WTC11 (cell line): ENCODE data around the gene KIR3DL2. TPM values are rescaled to one million over a fixed set of nuclear protein-coding genes. Genes with fewer than 3 reads are reported as not detected.

Source experiments
- ATAC-seq: fragments of 200-7000 bp; cut with Tn5 transposase; 2 replicates; pipeline ENCODE4 v1.10.0; 2021; ENCODE audit warnings: mild to moderate bottlenecking, moderate library complexity
- CTCF ChIA-PET: fragments of 300-600 bp; sonication (Branson Sonifier 250); formaldehyde crosslinking; loops from one replicate; lab custom pipeline; 2021; ENCODE audit warnings: antibody characterized with exemption; lab: Charles Lee
- POLR2A ChIA-PET: fragments of 350-600 bp; sonication (Branson Sonifier 250); formaldehyde crosslinking; loops from one replicate; lab custom pipeline; 2021; ENCODE audit warnings: antibody characterized with exemption; lab: Charles Lee
- DNase-seq: peaks from one replicate; pipeline ENCODE4 v3.0.0; 2021; ENCODE audit warnings: low spot score
- H3K27ac Mint-ChIP-seq: 2 replicates; pipeline ENCODE4 v1.8.0; 2021; ENCODE audit warnings: mixed read lengths
- H3K27me3 Mint-ChIP-seq: 2 replicates; pipeline ENCODE4 v1.8.0; 2021; ENCODE audit warnings: low read depth, mild to moderate bottlenecking, moderate library complexity, mixed read lengths
- H3K36me3 Mint-ChIP-seq: 2 replicates; pipeline ENCODE4 v1.8.0; 2021; ENCODE audit warnings: mixed read lengths
- H3K4me1 Mint-ChIP-seq: 2 replicates; pipeline ENCODE4 v1.8.0; 2022; ENCODE audit warnings: mixed read lengths
- H3K4me3 Mint-ChIP-seq: 2 replicates; pipeline ENCODE4 v1.8.0; 2021; ENCODE audit warnings: mild to moderate bottlenecking, moderate library complexity, mixed read lengths
- H3K9me3 Mint-ChIP-seq: 2 replicates; pipeline ENCODE4 v1.8.0; 2021; ENCODE audit warnings: mixed read lengths
- IRF2 ChIP-seq: sonication (generic); formaldehyde crosslinking; IDR thresholded peaks from 2 replicates; pipeline ENCODE4 v1.8.0; 2022; ENCODE audit warnings: low read depth, missing genetic modification reagents, borderline replicate concordance
- SMAD4 ChIP-seq: sonication (generic); formaldehyde crosslinking; IDR thresholded peaks from 2 replicates; pipeline ENCODE4 v1.8.0; 2022; ENCODE audit warnings: mild to moderate bottlenecking, missing genetic modification reagents
- SP1 ChIP-seq: sonication (generic); formaldehyde crosslinking; conservative IDR thresholded peaks from 2 replicates; pipeline ENCODE4 v1.8.1; 2022; ENCODE audit warnings: missing genetic modification reagents
- TCF7 ChIP-seq: sonication (generic); formaldehyde crosslinking; IDR thresholded peaks from 2 replicates; pipeline ENCODE4 v1.8.0; 2022; ENCODE audit warnings: mild to moderate bottlenecking, low read depth, missing genetic modification reagents, moderate library complexity
- ZNF138 ChIP-seq: sonication (generic); formaldehyde crosslinking; conservative IDR thresholded peaks from 2 replicates; pipeline ENCODE4 v1.8.1; 2022; ENCODE audit warnings: mild to moderate bottlenecking, moderate library complexity, missing genetic modification reagents
- ZNF232 ChIP-seq: sonication (generic); formaldehyde crosslinking; IDR thresholded peaks from 2 replicates; pipeline ENCODE4 v1.8.0; 2022; ENCODE audit warnings: mild to moderate bottlenecking, missing genetic modification reagents
- total RNA-seq: library from RNA; stranded (reverse); gene quantifications from 3 replicates; pipeline ENCODE4 v1.2.3, GENCODE V29; 2021
- TF ChIP-seq, protein P1 (sequence below): sonication (generic); formaldehyde crosslinking; IDR thresholded peaks from 2 replicates; pipeline ENCODE4 v1.8.1; 2023; ENCODE audit warnings: mild to moderate bottlenecking, moderate library complexity, missing genetic modification reagents
- TF ChIP-seq, protein P2 (sequence below): sonication (generic); formaldehyde crosslinking; IDR thresholded peaks from 2 replicates; pipeline ENCODE4 v1.8.1; 2023; ENCODE audit warnings: mild to moderate bottlenecking, missing genetic modification reagents, moderate library complexity
- TF ChIP-seq, protein P3 (sequence below): fragments of 250-450 bp; sonication (Bioruptor Pico); IDR thresholded peaks from 2 replicates; pipeline ENCODE4 v1.8.0; 2021; ENCODE audit warnings: mild to moderate bottlenecking
- TF ChIP-seq, protein P4 (sequence below): fragments of 250-450 bp; sonication (Bioruptor Pico); IDR thresholded peaks from 2 replicates; pipeline ENCODE4 v1.9.0; 2021; ENCODE audit warnings: moderate library complexity, mild to moderate bottlenecking, inconsistent platforms, borderline replicate concordance
- TF ChIP-seq, protein P5 (sequence below): fragments of 250-450 bp; sonication (Bioruptor Pico); conservative IDR thresholded peaks from 2 replicates; pipeline ENCODE4 v1.9.0; 2021; ENCODE audit warnings: mild to moderate bottlenecking
- TF ChIP-seq, protein P6 (sequence below): sonication (generic); formaldehyde crosslinking; IDR thresholded peaks from 2 replicates; pipeline ENCODE4 v1.8.0; 2023; ENCODE audit warnings: missing genetic modification reagents
- TF ChIP-seq, protein P7 (sequence below): fragments of 250-450 bp; sonication (Bioruptor Pico); IDR thresholded peaks from 2 replicates; pipeline ENCODE4 v1.9.0; 2021; ENCODE audit warnings: mild to moderate bottlenecking
- TF ChIP-seq, protein P8 (sequence below): sonication (generic); formaldehyde crosslinking; IDR thresholded peaks from 2 replicates; pipeline ENCODE4 v1.8.0; 2022; ENCODE audit warnings: mild to moderate bottlenecking, missing genetic modification reagents

Gene KIR3DL2
- total RNA-seq, 1 experiment from 2014 or later, result not detected

DNA sequence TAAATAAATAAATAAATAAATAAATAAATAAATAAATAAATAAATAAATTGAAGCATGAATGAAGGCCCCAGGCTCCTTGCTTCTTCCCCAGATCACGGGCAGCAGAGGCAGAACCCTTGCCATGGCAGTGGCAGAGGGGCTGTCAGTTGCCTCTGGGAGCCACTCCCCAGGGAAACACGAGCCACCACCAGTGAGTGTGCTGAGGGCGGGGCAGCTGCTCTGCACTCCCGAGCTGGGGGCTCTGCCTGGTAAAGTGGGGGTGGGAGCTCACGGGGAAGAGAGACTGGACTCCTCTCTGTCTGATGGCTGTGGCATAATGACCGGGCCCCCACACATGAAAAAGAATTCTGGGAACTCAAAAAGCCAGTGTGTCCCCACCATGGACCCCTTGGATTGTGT, 31.6 kb downstream of the KIR3DL2 start:
- ChIA-PET POLR2A (interaction anchor here (0.6 to 1.1 kb wide), 5 partner anchors 12 to 279 kb away, joined by 3 to 5 read pairs (median 3); no protein-coding TSS in a partner anchor), CTCF (interaction anchor here (0.5 to 5.5 kb wide), 83 partner anchors 8 to 805 kb away, joined by 3 to 166 read pairs (median 5); partner anchors contain the start of genes GP6, LENG9, NCR1 and PPP1R12C)
- Mint-ChIP-seq H3K27ac (no peak overlapping the region), H3K4me3 (no peak overlapping the region), H3K9me3 (peaks cover 12% of the 10 kb centered on the region), H3K4me1 (peaks cover 26% of the 10 kb centered on the region), H3K27me3 (peaks cover 22% of the 10 kb centered on the region), H3K36me3 (no peaks in the 10 kb centered on the region)
- TF ChIP-seq TCF7 (CRISPR knock-in tag), result no peak
- TF ChIP-seq, protein P1, sequence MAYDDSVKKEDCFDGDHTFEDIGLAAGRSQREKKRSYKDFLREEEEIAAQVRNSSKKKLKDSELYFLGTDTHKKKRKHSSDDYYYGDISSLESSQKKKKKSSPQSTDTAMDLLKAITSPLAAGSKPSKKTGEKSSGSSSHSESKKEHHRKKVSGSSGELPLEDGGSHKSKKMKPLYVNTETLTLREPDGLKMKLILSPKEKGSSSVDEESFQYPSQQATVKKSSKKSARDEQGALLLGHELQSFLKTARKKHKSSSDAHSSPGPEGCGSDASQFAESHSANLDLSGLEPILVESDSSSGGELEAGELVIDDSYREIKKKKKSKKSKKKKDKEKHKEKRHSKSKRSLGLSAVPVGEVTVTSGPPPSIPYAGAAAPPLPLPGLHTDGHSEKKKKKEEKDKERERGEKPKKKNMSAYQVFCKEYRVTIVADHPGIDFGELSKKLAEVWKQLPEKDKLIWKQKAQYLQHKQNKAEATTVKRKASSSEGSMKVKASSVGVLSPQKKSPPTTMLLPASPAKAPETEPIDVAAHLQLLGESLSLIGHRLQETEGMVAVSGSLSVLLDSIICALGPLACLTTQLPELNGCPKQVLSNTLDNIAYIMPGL (CRISPR knock-in tag), result no peak
- TF ChIP-seq, protein P2, sequence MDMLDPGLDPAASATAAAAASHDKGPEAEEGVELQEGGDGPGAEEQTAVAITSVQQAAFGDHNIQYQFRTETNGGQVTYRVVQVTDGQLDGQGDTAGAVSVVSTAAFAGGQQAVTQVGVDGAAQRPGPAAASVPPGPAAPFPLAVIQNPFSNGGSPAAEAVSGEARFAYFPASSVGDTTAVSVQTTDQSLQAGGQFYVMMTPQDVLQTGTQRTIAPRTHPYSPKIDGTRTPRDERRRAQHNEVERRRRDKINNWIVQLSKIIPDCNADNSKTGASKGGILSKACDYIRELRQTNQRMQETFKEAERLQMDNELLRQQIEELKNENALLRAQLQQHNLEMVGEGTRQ (CRISPR knock-in tag), result no peak
- TF ChIP-seq, protein P3, sequence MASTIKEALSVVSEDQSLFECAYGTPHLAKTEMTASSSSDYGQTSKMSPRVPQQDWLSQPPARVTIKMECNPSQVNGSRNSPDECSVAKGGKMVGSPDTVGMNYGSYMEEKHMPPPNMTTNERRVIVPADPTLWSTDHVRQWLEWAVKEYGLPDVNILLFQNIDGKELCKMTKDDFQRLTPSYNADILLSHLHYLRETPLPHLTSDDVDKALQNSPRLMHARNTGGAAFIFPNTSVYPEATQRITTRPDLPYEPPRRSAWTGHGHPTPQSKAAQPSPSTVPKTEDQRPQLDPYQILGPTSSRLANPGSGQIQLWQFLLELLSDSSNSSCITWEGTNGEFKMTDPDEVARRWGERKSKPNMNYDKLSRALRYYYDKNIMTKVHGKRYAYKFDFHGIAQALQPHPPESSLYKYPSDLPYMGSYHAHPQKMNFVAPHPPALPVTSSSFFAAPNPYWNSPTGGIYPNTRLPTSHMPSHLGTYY (CRISPR knock-in tag), result no peak
- TF ChIP-seq, protein P4, sequence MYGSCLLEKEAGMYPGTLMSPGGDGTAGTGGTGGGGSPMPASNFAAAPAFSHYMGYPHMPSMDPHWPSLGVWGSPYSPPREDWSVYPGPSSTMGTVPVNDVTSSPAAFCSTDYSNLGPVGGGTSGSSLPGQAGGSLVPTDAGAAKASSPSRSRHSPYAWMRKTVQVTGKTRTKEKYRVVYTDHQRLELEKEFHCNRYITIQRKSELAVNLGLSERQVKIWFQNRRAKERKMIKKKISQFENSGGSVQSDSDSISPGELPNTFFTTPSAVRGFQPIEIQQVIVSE, result no peak
- TF ChIP-seq, protein P5, sequence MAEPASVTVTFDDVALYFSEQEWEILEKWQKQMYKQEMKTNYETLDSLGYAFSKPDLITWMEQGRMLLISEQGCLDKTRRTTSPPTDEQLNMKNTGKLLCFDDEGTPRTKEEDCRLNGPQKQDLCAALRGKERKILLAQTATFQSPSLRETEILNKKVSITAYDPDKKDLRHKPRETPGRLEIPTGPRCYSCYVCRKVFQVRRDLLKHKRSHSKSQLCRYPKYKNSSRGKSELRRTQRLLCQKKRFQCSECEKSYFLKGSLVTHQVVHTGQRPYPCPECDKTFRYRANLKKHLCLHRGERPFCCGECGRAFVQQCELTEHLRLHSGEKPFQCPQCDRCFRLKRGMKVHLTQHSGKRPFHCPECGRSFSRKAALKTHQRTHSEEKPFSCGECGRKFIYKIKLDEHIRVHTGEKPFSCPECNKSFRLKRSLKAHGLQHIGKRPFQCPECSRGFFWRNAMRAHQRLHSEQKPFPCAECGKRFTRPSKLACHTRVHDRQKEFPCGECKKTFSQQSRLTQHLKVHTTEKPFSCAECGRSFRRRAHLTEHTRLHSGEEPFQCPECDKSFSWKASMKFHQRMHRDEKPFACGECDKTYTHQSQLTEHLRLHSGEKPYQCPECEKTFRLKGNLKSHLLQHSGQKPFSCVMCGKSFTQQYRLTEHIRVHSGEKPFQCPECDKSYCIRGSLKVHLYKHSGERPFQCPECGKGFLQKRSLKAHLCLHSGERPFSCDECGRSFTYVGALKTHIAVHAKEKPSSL (CRISPR knock-in tag), result no peak
- TF ChIP-seq IRF2, result no peak
- no peak for DNase-seq
- no peak for ATAC-seq

DNA sequence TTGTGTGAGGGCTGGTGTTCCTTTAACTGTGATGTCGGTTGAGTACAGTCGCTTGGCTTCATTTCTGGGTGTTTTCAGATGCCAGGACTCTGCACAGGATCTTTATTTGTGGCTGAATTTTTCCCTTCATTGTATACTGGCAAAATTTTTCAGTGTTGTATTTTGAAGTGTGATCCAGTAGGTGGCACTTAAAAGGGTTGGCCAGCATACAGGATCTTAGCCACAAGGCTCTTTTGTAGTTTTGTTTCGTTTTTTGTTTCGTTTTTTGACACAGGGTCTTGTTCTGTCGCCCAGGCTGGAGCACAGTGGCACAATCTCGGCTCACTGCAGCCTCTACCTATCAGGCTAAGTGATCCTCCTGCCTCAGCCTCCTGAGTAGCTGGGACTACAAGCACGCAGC, 32.5 kb downstream of the KIR3DL2 start:
- H3K9me3 Mint-ChIP-seq, result peaks cover 4% of the 10 kb centered on the region; the same call in 1 of the 2 replicates
- TF ChIP-seq ZNF232 (no peak), SP1 (CRISPR knock-in tag) (no peak)
- TF ChIP-seq, protein P6, sequence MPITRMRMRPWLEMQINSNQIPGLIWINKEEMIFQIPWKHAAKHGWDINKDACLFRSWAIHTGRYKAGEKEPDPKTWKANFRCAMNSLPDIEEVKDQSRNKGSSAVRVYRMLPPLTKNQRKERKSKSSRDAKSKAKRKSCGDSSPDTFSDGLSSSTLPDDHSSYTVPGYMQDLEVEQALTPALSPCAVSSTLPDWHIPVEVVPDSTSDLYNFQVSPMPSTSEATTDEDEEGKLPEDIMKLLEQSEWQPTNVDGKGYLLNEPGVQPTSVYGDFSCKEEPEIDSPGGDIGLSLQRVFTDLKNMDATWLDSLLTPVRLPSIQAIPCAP, result no peak
- H3K36me3 Mint-ChIP-seq, result no peaks in the 10 kb centered on the region
- DNase-seq (no peak), ATAC-seq (no peak)
- peaks cover 26% of the 10 kb centered on the region for H3K4me1 Mint-ChIP-seq
- CTCF ChIA-PET, result interaction anchor here (0.7 to 5.5 kb wide), 5 partner anchors 11 to 264 kb away, joined by 3 to 166 read pairs (median 12); no protein-coding TSS in a partner anchor
- H3K27ac Mint-ChIP-seq, result no peak overlapping the region
- H3K4me3 Mint-ChIP-seq, result no peak overlapping the region
- peaks cover 18% of the 10 kb centered on the region for H3K27me3 Mint-ChIP-seq
- POLR2A ChIA-PET, result no interaction called here

DNA sequence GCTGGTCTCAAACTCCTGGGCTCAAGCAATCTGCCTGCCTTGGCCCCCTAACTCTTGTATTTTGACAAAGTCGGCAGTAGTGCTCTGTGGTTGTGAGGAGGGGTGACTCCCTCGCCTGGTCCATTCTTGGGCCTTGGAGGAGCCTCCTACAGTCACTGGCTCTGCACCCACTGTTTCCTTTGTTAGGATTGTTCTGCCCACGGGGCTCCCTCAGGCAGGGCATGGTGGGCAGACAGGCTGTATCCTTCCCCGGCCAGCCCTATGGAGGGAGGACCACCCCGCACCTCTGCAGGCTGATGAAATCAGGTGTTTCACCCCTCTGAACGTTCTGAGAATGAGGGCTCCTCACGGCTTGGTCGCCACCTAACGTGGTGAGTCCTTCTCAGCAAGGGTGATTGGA, 33.0 kb downstream of the KIR3DL2 start:
- POLR2A ChIA-PET, result no interaction called here
- Mint-ChIP-seq H3K36me3 (no peaks in the 10 kb centered on the region), H3K9me3 (peaks cover 4% of the 10 kb centered on the region; the same call in 1 of the 2 replicates)
- TF ChIP-seq, protein P5 (CRISPR knock-in tag), result no peak
- TF ChIP-seq IRF2, result no peak
- no peak for TF ChIP-seq SMAD4 (CRISPR knock-in tag)
- TF ChIP-seq, protein P7, sequence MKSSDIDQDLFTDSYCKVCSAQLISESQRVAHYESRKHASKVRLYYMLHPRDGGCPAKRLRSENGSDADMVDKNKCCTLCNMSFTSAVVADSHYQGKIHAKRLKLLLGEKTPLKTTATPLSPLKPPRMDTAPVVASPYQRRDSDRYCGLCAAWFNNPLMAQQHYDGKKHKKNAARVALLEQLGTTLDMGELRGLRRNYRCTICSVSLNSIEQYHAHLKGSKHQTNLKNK (CRISPR knock-in tag), result no peak
- TF ChIP-seq, protein P4, result no peak
- TF ChIP-seq, protein P8, sequence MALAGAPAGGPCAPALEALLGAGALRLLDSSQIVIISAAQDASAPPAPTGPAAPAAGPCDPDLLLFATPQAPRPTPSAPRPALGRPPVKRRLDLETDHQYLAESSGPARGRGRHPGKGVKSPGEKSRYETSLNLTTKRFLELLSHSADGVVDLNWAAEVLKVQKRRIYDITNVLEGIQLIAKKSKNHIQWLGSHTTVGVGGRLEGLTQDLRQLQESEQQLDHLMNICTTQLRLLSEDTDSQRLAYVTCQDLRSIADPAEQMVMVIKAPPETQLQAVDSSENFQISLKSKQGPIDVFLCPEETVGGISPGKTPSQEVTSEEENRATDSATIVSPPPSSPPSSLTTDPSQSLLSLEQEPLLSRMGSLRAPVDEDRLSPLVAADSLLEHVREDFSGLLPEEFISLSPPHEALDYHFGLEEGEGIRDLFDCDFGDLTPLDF (CRISPR knock-in tag), result no peak
- TF ChIP-seq ZNF138 (CRISPR knock-in tag), result no peak
- TF ChIP-seq, all 79 proteins: peak for 0
- CTCF ChIA-PET, result interaction anchor here (0.6 to 5.5 kb wide), 2 partner anchors 10 to 36 kb away, joined by 3 to 166 read pairs; no protein-coding TSS in a partner anchor
- ATAC-seq (no peak), DNase-seq (no peak)
- peaks cover 26% of the 10 kb centered on the region for H3K4me1 Mint-ChIP-seq
- H3K27me3 Mint-ChIP-seq, result peaks cover 16% of the 10 kb centered on the region
- no peak overlapping the region for H3K4me3 Mint-ChIP-seq
- no peak overlapping the region for H3K27ac Mint-ChIP-seq
